OCI-LY7 (cell line): ENCODE data around the gene TAGLN3. TPM values are rescaled to one million over a fixed set of nuclear protein-coding genes. Genes with fewer than 3 reads are reported as not detected.

ENCODE experiments used
- BruUV-seq: library from RNA; stranded (reverse); fragments of 400-500 nt; replicated peaks from 2 replicates; lab custom pipeline; 2021; lab: Mats Ljungman, UMichigan
- CTCF ChIA-PET: fragments of 300-600 bp; sonication (Branson Sonifier 250); formaldehyde crosslinking; loops from one replicate; lab custom pipeline; 2022; ENCODE audit warnings: antibody characterized with exemption; ENCODE audit not compliant: unreplicated experiment; lab: Charles Lee
- POLR2A ChIA-PET: fragments of 300-600 bp; sonication (Branson Sonifier 250); formaldehyde crosslinking; loops from one replicate; lab custom pipeline; 2022; ENCODE audit warnings: antibody characterized with exemption; lab: Charles Lee
- DNase-seq: peaks from one replicate; pipeline ENCODE4 v3.0.0-alpha.2; 2015; ENCODE audit warnings: low spot score
- H2AFZ ChIP-seq: fragments of 200-600 bp; sonication (generic), shearing (Covaris generic); 2 replicates; pipeline ENCODE4 v1.6.1; 2014; ENCODE audit warnings: mild to moderate bottlenecking, antibody characterized with exemption, low read length, moderate library complexity
- H3K27ac ChIP-seq: fragments of 200-600 bp; sonication (generic); 2 replicates; pipeline ENCODE4 v1.5.1; 2014; ENCODE audit warnings: mixed run types, low read depth, mild to moderate bottlenecking, moderate library complexity, low read length, inconsistent platforms; ENCODE audit not compliant: poor library complexity, severe bottlenecking
- H3K36me3 ChIP-seq: fragments of 200-600 bp; sonication (generic); 2 replicates; pipeline ENCODE4 v1.6.1; 2014; ENCODE audit warnings: mild to moderate bottlenecking, antibody characterized with exemption, low read length, moderate library complexity, mixed read lengths; ENCODE audit not compliant: insufficient read depth
- H3K4me1 ChIP-seq: fragments of 200-600 bp; sonication (generic); 2 replicates; pipeline ENCODE4 v1.5.1; 2014; ENCODE audit warnings: mild to moderate bottlenecking, low read length; ENCODE audit not compliant: insufficient read depth, poor library complexity, severe bottlenecking
- H3K4me2 ChIP-seq: fragments of 200-600 bp; sonication (generic); 2 replicates; pipeline ENCODE4 v1.6.1; 2014; ENCODE audit warnings: mild to moderate bottlenecking, low read length
- H3K4me3 ChIP-seq: fragments of 200-600 bp; sonication (generic); 2 replicates; pipeline ENCODE4 v1.5.1; 2014; ENCODE audit warnings: mild to moderate bottlenecking, low read depth, low read length; ENCODE audit not compliant: poor library complexity, severe bottlenecking
- H3K79me2 ChIP-seq: fragments of 200-600 bp; sonication (generic); 2 replicates; pipeline ENCODE4 v1.6.1; 2016; ENCODE audit warnings: low read depth, mild to moderate bottlenecking, low read length, moderate library complexity, mixed read lengths; ENCODE audit not compliant: insufficient read depth
- H3K9me2 ChIP-seq: fragments of 200-600 bp; sonication (generic); 2 replicates; pipeline ENCODE4 v1.6.1; 2016; ENCODE audit warnings: mild to moderate bottlenecking, low read length, mixed read lengths; ENCODE audit not compliant: insufficient read depth
- H3K9me3 ChIP-seq: fragments of 200-600 bp; sonication (generic); 2 replicates; pipeline ENCODE4 v1.6.1; 2014; ENCODE audit warnings: mild to moderate bottlenecking, mixed run types, low read length, mixed read lengths
- H4K20me1 ChIP-seq: fragments of 200-600 bp; sonication (generic); 2 replicates; pipeline ENCODE4 v1.6.1; 2014; ENCODE audit warnings: mild to moderate bottlenecking, antibody characterized with exemption, low read length, moderate library complexity, mixed read lengths; ENCODE audit not compliant: insufficient read depth
- CTCF ChIP-seq: fragments of 200-600 bp; sonication (generic); conservative IDR thresholded peaks from 2 replicates; pipeline ENCODE4 v1.5.1; 2014; ENCODE audit warnings: mild to moderate bottlenecking, antibody characterized with exemption, low read length, moderate library complexity, mixed read lengths
- EZH2phosphoT487 ChIP-seq: fragments of 200-600 bp; sonication (generic); IDR thresholded peaks from 2 replicates; pipeline ENCODE4 v1.6.1; 2018; ENCODE audit warnings: low read depth, borderline replicate concordance, mild to moderate bottlenecking, mixed run types, antibody characterized with exemption, low read length, moderate library complexity, mixed read lengths
- intact Hi-C: fragments of 100-400 bp; cut with micrococcal nuclease; formaldehyde crosslinking; loops from one replicate; pipeline ENCODE4 v1.10.0; 2022; ENCODE audit not compliant: unreplicated experiment
- total RNA-seq, 2 experiments: library from RNA; depleted of rRNA in 1 of 2; stranded (reverse); fragments of >200 nt in 1 of 2; shearing (Covaris generic) in 1 of 2; gene quantifications; 2 replicates each; pipeline ENCODE4 v1.2.3, GENCODE V29; 2014 to 2022

Gene TAGLN3
- total RNA-seq, 2 experiments from 2014 or later, result not detected

- Histone ChIP-seq H3K4me1 (no peaks in the 10 kb centered on the region), H3K27ac (no peak overlapping the region), H3K4me2 (no peak overlapping the region), H3K9me3 (no peaks in the 10 kb centered on the region), H3K79me2 (no peaks in the 10 kb centered on the region), H3K36me3 (no peaks in the 10 kb centered on the region), H3K4me3 (no peak overlapping the region), H3K9me2 (no peaks in the 10 kb centered on the region), H2AFZ (no peak overlapping the region), H4K20me1 (no peaks in the 10 kb centered on the region)
- ChIA-PET POLR2A (interaction anchor here (0.6 to 0.7 kb wide), 2 partner anchors 66 to 612 kb away, joined by 3 to 4 read pairs; no protein-coding TSS in a partner anchor), CTCF (no interaction called here)
- DNase-seq, result no peak
- BruUV-seq, result no TSS peak
- intact Hi-C loops, result no loop called here
- TF ChIP-seq CTCF (no peak), EZH2phosphoT487 (no peak)
These were observed 29.1 kb downstream of the TAGLN3 start for GRCh38 chr3:112027826-112028225.

- Histone ChIP-seq H3K4me3 (no peak overlapping the region), H3K9me2 (no peaks in the 10 kb centered on the region), H4K20me1 (no peaks in the 10 kb centered on the region), H2AFZ (no peak overlapping the region), H3K27ac (no peak overlapping the region), H3K79me2 (no peaks in the 10 kb centered on the region), H3K4me2 (no peak overlapping the region), H3K4me1 (no peaks in the 10 kb centered on the region), H3K36me3 (no peaks in the 10 kb centered on the region), H3K9me3 (no peaks in the 10 kb centered on the region)
- no peak for TF ChIP-seq CTCF
- TF ChIP-seq EZH2phosphoT487, result no peak
- intact Hi-C loops, result no loop called here
- no TSS peak for BruUV-seq
- DNase-seq, result no peak
- ChIA-PET CTCF (interaction anchor here (1.7 kb wide), 1 partner anchor 12 kb away, joined by 3 read pairs; no protein-coding TSS in a partner anchor), POLR2A (interaction anchor here (0.8 kb wide), 1 partner anchor 58 kb away, joined by 3 read pairs; no protein-coding TSS in a partner anchor)
These were observed 32.2 kb downstream of the TAGLN3 start for GRCh38 chr3:112030901-112031300.

GRCh38 chr3:112032098-112032731, 33.5 kb downstream of the TAGLN3 start:
- intact Hi-C loops, result no loop called here
- Histone ChIP-seq H3K4me3 (no peak overlapping the region), H3K9me2 (no peaks in the 10 kb centered on the region), H2AFZ (no peak overlapping the region), H3K36me3 (no peaks in the 10 kb centered on the region), H3K4me2 (no peak overlapping the region), H3K9me3 (no peaks in the 10 kb centered on the region), H4K20me1 (no peaks in the 10 kb centered on the region), H3K4me1 (no peaks in the 10 kb centered on the region), H3K79me2 (no peaks in the 10 kb centered on the region), H3K27ac (no peak overlapping the region)
- no peak for TF ChIP-seq EZH2phosphoT487
- TF ChIP-seq CTCF, result no peak
- ChIA-PET CTCF (interaction anchor here (1.7 kb wide), 1 partner anchor 11 kb away, joined by 3 read pairs; no protein-coding TSS in a partner anchor), POLR2A (interaction anchor here (0.8 kb wide), 1 partner anchor 8 kb away, joined by 4 read pairs; no protein-coding TSS in a partner anchor)
- no TSS peak for BruUV-seq
- DNase-seq, result no peak
